A673 (cell line): Measurements from ENCODE around the gene NRGN. TPM values are rescaled to one million over a fixed set of nuclear protein-coding genes. Genes with fewer than 3 reads are reported as not detected.

ENCODE experiments used
- BruUV-seq: library from RNA; stranded (reverse); fragments of 400-500 nt; replicated peaks from 2 replicates; lab custom pipeline; 2021; lab: Mats Ljungman, UMichigan
- CTCF ChIA-PET: fragments of 300-600 bp; sonication (Branson Sonifier 250); formaldehyde crosslinking; loops from one replicate; lab custom pipeline; 2022; ENCODE audit warnings: antibody characterized with exemption; lab: Charles Lee
- POLR2A ChIA-PET: fragments of 300-600 bp; sonication (Branson Sonifier 250); formaldehyde crosslinking; loops from one replicate; lab custom pipeline; 2022; ENCODE audit warnings: antibody characterized with exemption; ENCODE audit not compliant: low non-redundant PET; lab: Charles Lee
- DNase-seq: peaks from one replicate; pipeline ENCODE4 v3.0.0-alpha.2; 2015; ENCODE audit warnings: low spot score
- H3K27ac ChIP-seq: fragments of 200-600 bp; sonication (generic); 2 replicates; pipeline ENCODE4 v1.5.1; 2016; ENCODE audit warnings: mixed run types, low read depth, mild to moderate bottlenecking, mixed read lengths, antibody characterized with exemption, low read length; ENCODE audit not compliant: poor library complexity, severe bottlenecking
- H3K27me3 ChIP-seq: fragments of 200-600 bp; sonication (generic); replicated peaks from 2 replicates; pipeline ENCODE4 v1.6.1; 2017; ENCODE audit warnings: mixed run types, low read depth, mild to moderate bottlenecking, mixed read lengths, antibody characterized with exemption, low read length; ENCODE audit not compliant: insufficient read depth, poor library complexity
- H3K36me3 ChIP-seq: fragments of 200-600 bp; sonication (generic); 2 replicates; pipeline ENCODE4 v1.6.1; 2016; ENCODE audit warnings: mixed run types, mild to moderate bottlenecking, mixed read lengths, antibody characterized with exemption, low read length; ENCODE audit not compliant: insufficient read depth, poor library complexity, severe bottlenecking
- H3K4me1 ChIP-seq: fragments of 200-600 bp; sonication (generic); 2 replicates; pipeline ENCODE4 v1.6.1; 2017; ENCODE audit warnings: mixed run types, mild to moderate bottlenecking, mixed read lengths, antibody characterized with exemption, low read length; ENCODE audit not compliant: insufficient read depth, poor library complexity, severe bottlenecking
- H3K4me3 ChIP-seq: fragments of 200-600 bp; sonication (generic); 2 replicates; pipeline ENCODE4 v1.5.1; 2016; ENCODE audit warnings: low read depth, mixed run types, mild to moderate bottlenecking, mixed read lengths, low read length; ENCODE audit not compliant: poor library complexity, severe bottlenecking
- H3K9me3 ChIP-seq: fragments of 200-600 bp; sonication (generic); 2 replicates; pipeline ENCODE4 v1.6.1; 2016; ENCODE audit warnings: mixed run types, low read depth, mild to moderate bottlenecking, mixed read lengths, antibody characterized with exemption, low read length; ENCODE audit not compliant: poor library complexity, severe bottlenecking
- CTCF ChIP-seq: fragments of 300-800, 200-600 bp; sonication (generic); conservative IDR thresholded peaks from 2 replicates; pipeline ENCODE4 v1.5.1; 2017; ENCODE audit warnings: low read depth, mild to moderate bottlenecking, antibody characterized with exemption, low read length, moderate library complexity, mixed read lengths
- EZH2 ChIP-seq: fragments of 200-600 bp; sonication (generic); IDR thresholded peaks from 2 replicates; pipeline ENCODE4 v1.6.1; 2017; ENCODE audit warnings: borderline replicate concordance, low read depth, mild to moderate bottlenecking, mixed read lengths, antibody characterized with exemption, low read length; ENCODE audit not compliant: poor library complexity, severe bottlenecking
- intact Hi-C: fragments of 100-400 bp; cut with micrococcal nuclease; formaldehyde crosslinking; loops from one replicate; pipeline ENCODE4 v1.10.0; 2022; ENCODE audit not compliant: unreplicated experiment
- total RNA-seq: library from RNA; stranded (reverse); gene quantifications from 2 replicates; pipeline ENCODE4 v1.2.3, GENCODE V29; 2021

Gene NRGN
- total RNA-seq, 1 experiment from 2014 or later: 38.1 TPM

- no peak for TF ChIP-seq EZH2
- TF ChIP-seq CTCF: no peak
- no TSS peak for BruUV-seq
- Histone ChIP-seq H3K27me3 (no peaks in the 10 kb centered on the region), H3K36me3 (no peaks in the 10 kb centered on the region), H3K4me1 (peaks cover 34% of the 10 kb centered on the region), H3K4me3 (peak overlapping the region; percentile 36), H3K9me3 (no peaks in the 10 kb centered on the region), H3K27ac (no peak overlapping the region)
- intact Hi-C loops: no loop called here
- no peak for DNase-seq
- ChIA-PET POLR2A (no interaction called here), CTCF (no interaction called here)
Measured at GRCh38 chr11:124718801-124719200, 20.9 kb upstream of the NRGN start.

- no peaks in the 10 kb centered on the region for H3K9me3 ChIP-seq
- BruUV-seq: no TSS peak
- H3K36me3 ChIP-seq: no peaks in the 10 kb centered on the region
- no peak overlapping the region for H3K27ac ChIP-seq
- TF ChIP-seq CTCF (no peak), EZH2 (no peak)
- H3K4me3 ChIP-seq: no peak overlapping the region
- peaks cover 42% of the 10 kb centered on the region for H3K4me1 ChIP-seq
- intact Hi-C loops: no loop called here
- POLR2A ChIA-PET: interaction anchor here (0.6 kb wide), 1 partner anchor 102 kb away, joined by 4 read pairs; no protein-coding TSS in a partner anchor
- no peaks in the 10 kb centered on the region for H3K27me3 ChIP-seq
- no peak for DNase-seq
- CTCF ChIA-PET: no interaction called here
Measured at GRCh38 chr11:124719534-124719933, 20.2 kb upstream of the NRGN start.

- Histone ChIP-seq H3K9me3 (no peaks in the 10 kb centered on the region), H3K27me3 (no peaks in the 10 kb centered on the region), H3K36me3 (no peaks in the 10 kb centered on the region), H3K4me1 (peaks cover 68% of the 10 kb centered on the region), H3K4me3 (no peak overlapping the region), H3K27ac (no peak overlapping the region)
- CTCF ChIA-PET: no interaction called here
- POLR2A ChIA-PET: no interaction called here
- intact Hi-C loops: no loop called here
- no TSS peak for BruUV-seq
- no peak for TF ChIP-seq CTCF
- no peak for TF ChIP-seq EZH2
- no peak for DNase-seq
Measured at GRCh38 chr11:124722176-124722575, 17.6 kb upstream of the NRGN start.
